HepG2 (cell line): ENCODE measurements around the gene OGFR. TPM values are rescaled to one million over a fixed set of nuclear protein-coding genes. Genes with fewer than 3 reads are reported as not detected.

ENCODE experiments used
- ETV6 ChIP-seq: sonication (generic); formaldehyde crosslinking; conservative IDR thresholded peaks from 2 replicates; pipeline ENCODE4 v1.4.0; 2020; ENCODE audit warnings: missing genetic modification reagents
- FOXA1 ChIP-seq, 2 experiments: fragments of 450-650 bp in 1 of 2; sonication (generic) in 1 of 2; formaldehyde crosslinking in 1 of 2; IDR thresholded peaks; 2 replicates each; pipeline versions ENCODE4 v1.4.0 to v1.6.1; 2016 to 2020; ENCODE audit warnings: missing genetic modification reagents in 1 of 2
- KDM5B ChIP-seq: sonication (generic); formaldehyde crosslinking; IDR thresholded peaks from 2 replicates; pipeline ENCODE4 v1.4.0; 2020; ENCODE audit warnings: missing genetic modification reagents, mild to moderate bottlenecking, borderline replicate concordance
- KMT2B ChIP-seq: IDR thresholded peaks from 2 replicates; pipeline ENCODE4 v1.6.1; 2016; ENCODE audit warnings: missing genetic modification reagents, missing compliant biosample characterization
- MEIS2 ChIP-seq: sonication (generic); formaldehyde crosslinking; IDR thresholded peaks from 2 replicates; pipeline ENCODE4 v1.9.0; 2021; ENCODE audit warnings: mild to moderate bottlenecking, missing genetic modification reagents
- MIER2 ChIP-seq: IDR thresholded peaks from 2 replicates; pipeline ENCODE4 v1.6.1; 2016; ENCODE audit warnings: missing biosample characterization, missing genetic modification reagents
- MIER3 ChIP-seq: IDR thresholded peaks from 2 replicates; pipeline ENCODE4 v1.6.1; 2016; ENCODE audit warnings: missing compliant biosample characterization, borderline replicate concordance
- MTF1 ChIP-seq: sonication (generic); formaldehyde crosslinking; IDR thresholded peaks from 2 replicates; pipeline ENCODE4 v1.5.0; 2020; ENCODE audit warnings: missing genetic modification reagents
- NCOA2 ChIP-seq: sonication (generic); formaldehyde crosslinking; IDR thresholded peaks from 2 replicates; pipeline ENCODE4 v1.8.0; 2022; ENCODE audit warnings: inconsistent platforms
- NKX3-1 ChIP-seq: sonication (generic); formaldehyde crosslinking; IDR thresholded peaks from 2 replicates; pipeline ENCODE4 v1.5.0; 2020; ENCODE audit warnings: missing genetic modification reagents
- SRF ChIP-seq: IDR thresholded peaks from 2 replicates; pipeline ENCODE4 v1.6.1; 2011; ENCODE audit warnings: mild to moderate bottlenecking, low read depth, low read length, moderate library complexity
- TCF7L2 ChIP-seq: IDR thresholded peaks from 2 replicates; pipeline ENCODE4 v1.6.1; 2011; ENCODE audit warnings: mild to moderate bottlenecking, low read depth, low read length, moderate library complexity
- TRIM24 ChIP-seq: sonication (generic); formaldehyde crosslinking; IDR thresholded peaks from 2 replicates; pipeline ENCODE4 v1.8.0; 2022; ENCODE audit warnings: mild to moderate bottlenecking, missing genetic modification reagents
- ZMYM3 ChIP-seq: sonication (generic); formaldehyde crosslinking; IDR thresholded peaks from 2 replicates; pipeline ENCODE4 v1.5.1; 2020; ENCODE audit warnings: mild to moderate bottlenecking, missing genetic modification reagents
- ZNF10 ChIP-seq: sonication (generic); formaldehyde crosslinking; IDR thresholded peaks from 2 replicates; pipeline ENCODE4 v1.4.0; 2020; ENCODE audit warnings: mild to moderate bottlenecking, low read depth, missing genetic modification reagents, borderline replicate concordance
- ZNF138 ChIP-seq: sonication (generic); formaldehyde crosslinking; IDR thresholded peaks from 2 replicates; pipeline ENCODE4 v1.5.0; 2020; ENCODE audit warnings: mild to moderate bottlenecking, low read depth, missing genetic modification reagents
- ZNF558 ChIP-seq: sonication (generic); formaldehyde crosslinking; IDR thresholded peaks from 2 replicates; pipeline ENCODE4 v1.9.0; 2022; ENCODE audit warnings: mild to moderate bottlenecking, missing genetic modification reagents, borderline replicate concordance
- ZNF674 ChIP-seq: sonication (generic); formaldehyde crosslinking; IDR thresholded peaks from 2 replicates; pipeline ENCODE4 v1.5.0; 2020; ENCODE audit warnings: low read depth, mild to moderate bottlenecking, missing genetic modification reagents
- polyA plus RNA-seq, 8 experiments: library from polyadenylated mRNA; depleted of rRNA in 3 of 8; stranded (reverse) in 7 of 8; unstranded in 1 of 8; fragments of >200 nt; fragmentation: Illumina TruSeq in 4 of 8; extraction: Trizol in 4 of 8; gene quantifications; 2 replicates each; pipeline versions ENCODE4 v1.2.1 to v1.2.3, GENCODE V29; 2011 to 2016; ENCODE audit warnings: low read depth in 4 of 8, missing spikeins in 1 of 8, mixed read lengths in 1 of 8; ENCODE audit not compliant: insufficient read depth in 1 of 8
- total RNA-seq, 5 experiments: library from RNA; depleted of rRNA; stranded (reverse); fragments of >200 nt; fragmentation: Illumina TruSeq; extraction: Trizol; gene quantifications; 2 replicates each; pipeline ENCODE4 v1.2.3, GENCODE V29; 2016; ENCODE audit warnings: low read depth in 1 of 5
- TF ChIP-seq, protein P1 (sequence below): sonication (generic); formaldehyde crosslinking; IDR thresholded peaks from 2 replicates; pipeline ENCODE4 v1.9.0; 2021; ENCODE audit warnings: missing genetic modification reagents, borderline replicate concordance
- TF ChIP-seq, protein P2 (sequence below): sonication (generic); formaldehyde crosslinking; IDR thresholded peaks from 2 replicates; pipeline ENCODE4 v1.4.0; 2020; ENCODE audit warnings: missing genetic modification reagents, borderline replicate concordance
- TF ChIP-seq, protein P3 (sequence below): sonication (generic); formaldehyde crosslinking; IDR thresholded peaks from 2 replicates; pipeline ENCODE4 v1.4.0; 2020; ENCODE audit warnings: low read depth, missing genetic modification reagents

Gene OGFR
- total and polyA plus RNA-seq, 2 of the 13 experiments (the other 11 are each of a cell fraction or from before 2014, with no cell fraction given): 47.7 to 81.8 TPM

GRCh38 chr20:62776692-62777527 is 27.7 kb upstream of the OGFR start (continued):
- TF ChIP-seq, protein P1, sequence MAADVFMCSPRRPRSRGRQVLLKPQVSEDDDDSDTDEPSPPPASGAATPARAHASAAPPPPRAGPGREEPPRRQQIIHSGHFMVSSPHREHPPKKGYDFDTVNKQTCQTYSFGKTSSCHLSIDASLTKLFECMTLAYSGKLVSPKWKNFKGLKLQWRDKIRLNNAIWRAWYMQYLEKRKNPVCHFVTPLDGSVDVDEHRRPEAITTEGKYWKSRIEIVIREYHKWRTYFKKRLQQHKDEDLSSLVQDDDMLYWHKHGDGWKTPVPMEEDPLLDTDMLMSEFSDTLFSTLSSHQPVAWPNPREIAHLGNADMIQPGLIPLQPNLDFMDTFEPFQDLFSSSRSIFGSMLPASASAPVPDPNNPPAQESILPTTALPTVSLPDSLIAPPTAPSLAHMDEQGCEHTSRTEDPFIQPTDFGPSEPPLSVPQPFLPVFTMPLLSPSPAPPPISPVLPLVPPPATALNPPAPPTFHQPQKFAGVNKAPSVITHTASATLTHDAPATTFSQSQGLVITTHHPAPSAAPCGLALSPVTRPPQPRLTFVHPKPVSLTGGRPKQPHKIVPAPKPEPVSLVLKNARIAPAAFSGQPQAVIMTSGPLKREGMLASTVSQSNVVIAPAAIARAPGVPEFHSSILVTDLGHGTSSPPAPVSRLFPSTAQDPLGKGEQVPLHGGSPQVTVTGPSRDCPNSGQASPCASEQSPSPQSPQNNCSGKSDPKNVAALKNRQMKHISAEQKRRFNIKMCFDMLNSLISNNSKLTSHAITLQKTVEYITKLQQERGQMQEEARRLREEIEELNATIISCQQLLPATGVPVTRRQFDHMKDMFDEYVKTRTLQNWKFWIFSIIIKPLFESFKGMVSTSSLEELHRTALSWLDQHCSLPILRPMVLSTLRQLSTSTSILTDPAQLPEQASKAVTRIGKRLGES (CRISPR knock-in tag): no peak
- no peak for TF ChIP-seq NKX3-1
- TF ChIP-seq ZNF558: no peak
- peak; percentile 51 for TF ChIP-seq ZMYM3 (CRISPR knock-in tag)
- TF ChIP-seq ZNF674 (CRISPR knock-in tag): no peak
- no peak for TF ChIP-seq MIER3
- TF ChIP-seq TCF7L2: no peak
- no peak for TF ChIP-seq ZNF138 (CRISPR knock-in tag)
- TF ChIP-seq MIER2 (CRISPR knock-in tag): no peak
- TF ChIP-seq FOXA1 (IDR thresholded peaks at IDR 0.05): 0 out of 2 replicates have a peak, but pooled peaks have one; percentile 20
- no peak for TF ChIP-seq FOXA1 (CRISPR knock-in tag; IDR thresholded peaks at IDR 0.05)
- TF ChIP-seq ETV6 (CRISPR knock-in tag): no peak; the same call in 1 of the 2 replicates
- no peak for TF ChIP-seq SRF
- no peak for TF ChIP-seq ZNF10
- no peak for TF ChIP-seq MEIS2 (CRISPR knock-in tag)
- TF ChIP-seq, protein P2, sequence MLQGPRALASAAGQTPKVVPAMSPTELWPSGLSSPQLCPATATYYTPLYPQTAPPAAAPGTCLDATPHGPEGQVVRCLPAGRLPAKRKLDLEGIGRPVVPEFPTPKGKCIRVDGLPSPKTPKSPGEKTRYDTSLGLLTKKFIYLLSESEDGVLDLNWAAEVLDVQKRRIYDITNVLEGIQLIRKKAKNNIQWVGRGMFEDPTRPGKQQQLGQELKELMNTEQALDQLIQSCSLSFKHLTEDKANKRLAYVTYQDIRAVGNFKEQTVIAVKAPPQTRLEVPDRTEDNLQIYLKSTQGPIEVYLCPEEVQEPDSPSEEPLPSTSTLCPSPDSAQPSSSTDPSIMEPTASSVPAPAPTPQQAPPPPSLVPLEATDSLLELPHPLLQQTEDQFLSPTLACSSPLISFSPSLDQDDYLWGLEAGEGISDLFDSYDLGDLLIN (CRISPR knock-in tag): no peak
- TF ChIP-seq, protein P3, sequence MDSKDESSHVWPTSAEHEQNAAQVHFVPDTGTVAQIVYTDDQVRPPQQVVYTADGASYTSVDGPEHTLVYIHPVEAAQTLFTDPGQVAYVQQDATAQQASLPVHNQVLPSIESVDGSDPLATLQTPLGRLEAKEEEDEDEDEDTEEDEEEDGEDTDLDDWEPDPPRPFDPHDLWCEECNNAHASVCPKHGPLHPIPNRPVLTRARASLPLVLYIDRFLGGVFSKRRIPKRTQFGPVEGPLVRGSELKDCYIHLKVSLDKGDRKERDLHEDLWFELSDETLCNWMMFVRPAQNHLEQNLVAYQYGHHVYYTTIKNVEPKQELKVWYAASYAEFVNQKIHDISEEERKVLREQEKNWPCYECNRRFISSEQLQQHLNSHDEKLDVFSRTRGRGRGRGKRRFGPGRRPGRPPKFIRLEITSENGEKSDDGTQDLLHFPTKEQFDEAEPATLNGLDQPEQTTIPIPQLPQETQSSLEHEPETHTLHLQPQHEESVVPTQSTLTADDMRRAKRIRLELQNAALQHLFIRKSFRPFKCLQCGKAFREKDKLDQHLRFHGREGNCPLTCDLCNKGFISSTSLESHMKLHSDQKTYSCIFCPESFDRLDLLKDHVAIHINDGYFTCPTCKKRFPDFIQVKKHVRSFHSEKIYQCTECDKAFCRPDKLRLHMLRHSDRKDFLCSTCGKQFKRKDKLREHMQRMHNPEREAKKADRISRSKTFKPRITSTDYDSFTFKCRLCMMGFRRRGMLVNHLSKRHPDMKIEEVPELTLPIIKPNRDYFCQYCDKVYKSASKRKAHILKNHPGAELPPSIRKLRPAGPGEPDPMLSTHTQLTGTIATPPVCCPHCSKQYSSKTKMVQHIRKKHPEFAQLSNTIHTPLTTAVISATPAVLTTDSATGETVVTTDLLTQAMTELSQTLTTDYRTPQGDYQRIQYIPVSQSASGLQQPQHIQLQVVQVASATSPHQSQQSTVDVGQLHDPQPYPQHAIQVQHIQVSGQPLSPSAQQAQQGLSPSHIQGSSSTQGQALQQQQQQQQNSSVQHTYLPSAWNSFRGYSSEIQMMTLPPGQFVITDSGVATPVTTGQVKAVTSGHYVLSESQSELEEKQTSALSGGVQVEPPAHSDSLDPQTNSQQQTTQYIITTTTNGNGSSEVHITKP: no peak
- no peak for TF ChIP-seq NCOA2 (CRISPR knock-in tag)
- TF ChIP-seq KMT2B: no peak
- TF ChIP-seq KDM5B (CRISPR knock-in tag): no peak
- no peak for TF ChIP-seq MTF1 (CRISPR knock-in tag)
- no peak; the same call in 1 of the 2 replicates for TF ChIP-seq TRIM24 (CRISPR knock-in tag)
